H1 (cell line): Measurements from ENCODE around the gene CTPS2. TPM values are rescaled to one million over a fixed set of nuclear protein-coding genes. Genes with fewer than 3 reads are reported as not detected.

Experiments used
- CTCF ChIA-PET: fragments of 300-600 bp; sonication (Branson Sonifier 250); formaldehyde crosslinking; loops from one replicate; lab custom pipeline; 2021; ENCODE audit not compliant: partially characterized antibody; lab: Charles Lee
- POLR2A ChIA-PET: fragments of 300-600 bp; sonication (Branson Sonifier 250); formaldehyde crosslinking; loops from one replicate; lab custom pipeline; 2021; ENCODE audit warnings: inconsistent platforms; ENCODE audit not compliant: partially characterized antibody; lab: Charles Lee
- DNase-seq, 2 experiments: peaks; one replicate each; pipeline versions ENCODE4 v3.0.0 to v3.0.0-alpha.2; 2010 to 2022; ENCODE audit warnings: low spot score in 2 of 2, low read depth in 1 of 2, mixed read lengths in 1 of 2
- FAIRE-seq: peaks from 2 replicates; lab custom pipeline; 2011; peaks lifted over from hg19 to GRCh38; lab: Jason Lieb, UNC
- H2AFZ ChIP-seq: 2 replicates; pipeline ENCODE4 v1.8.1; 2012; ENCODE audit warnings: low read length, inconsistent platforms
- H2AK5ac ChIP-seq: 2 replicates; pipeline ENCODE4 v1.6.1; 2013; ENCODE audit warnings: low read depth, low read length
- H2BK120ac ChIP-seq: replicated peaks from 2 replicates; pipeline ENCODE3; 2013; ENCODE audit warnings: low read depth, low read length, inconsistent platforms
- H2BK12ac ChIP-seq: 2 replicates; pipeline ENCODE4 v1.6.1; 2013; ENCODE audit warnings: low read depth, low read length
- H2BK15ac ChIP-seq: 2 replicates; pipeline ENCODE4 v1.6.1; 2013; ENCODE audit warnings: low read length
- H2BK20ac ChIP-seq: 2 replicates; pipeline ENCODE4 v1.6.1; 2013; ENCODE audit warnings: low read length
- H2BK5ac ChIP-seq: 2 replicates; pipeline ENCODE4 v1.6.1; 2013; ENCODE audit warnings: low read depth, low read length
- H3K14ac ChIP-seq: 2 replicates; pipeline ENCODE4 v1.6.1; 2013; ENCODE audit warnings: inconsistent platforms; ENCODE audit not compliant: insufficient read length
- H3K18ac ChIP-seq: 2 replicates; pipeline ENCODE4 v1.6.1; 2013; ENCODE audit warnings: low read length; ENCODE audit errors: extremely low read depth
- H3K23ac ChIP-seq: 2 replicates; pipeline ENCODE4 v1.6.1; 2013; ENCODE audit warnings: inconsistent platforms; ENCODE audit not compliant: insufficient read length
- H3K23me2 ChIP-seq: 2 replicates; pipeline ENCODE4 v1.6.1; 2013; ENCODE audit warnings: low read depth, low read length
- H3K27ac ChIP-seq: 2 replicates; pipeline ENCODE4 v1.6.1; 2011; ENCODE audit warnings: low read depth, low read length, inconsistent platforms
- H3K27me3 ChIP-seq, 4 experiments: replicated peaks in 1 of 4; 1 replicate in 1 of 4; 2 replicates in 3 of 4; pipeline versions ENCODE4 v1.6.1 to v1.8.1; 2011 to 2013; ENCODE audit warnings: low read length in 3 of 4, mild to moderate bottlenecking in 3 of 4, inconsistent platforms in 2 of 4, mixed read lengths in 2 of 4, moderate library complexity in 1 of 4; ENCODE audit not compliant: control insufficient read depth in 3 of 4, insufficient read depth in 3 of 4; ENCODE audit errors: extremely low read depth in 1 of 4
- H3K36me3 ChIP-seq, 4 experiments: 2 replicates each; pipeline versions ENCODE4 v1.6.1 to v1.8.1; 2011 to 2013; ENCODE audit warnings: mild to moderate bottlenecking in 4 of 4, low read length in 3 of 4, moderate library complexity in 2 of 4, control low read depth in 1 of 4, inconsistent platforms in 1 of 4; ENCODE audit not compliant: insufficient read depth in 4 of 4, control insufficient read depth in 2 of 4
- H3K4ac ChIP-seq: replicated peaks from 2 replicates; pipeline ENCODE3; 2013; ENCODE audit warnings: low read length, low read depth, mixed read lengths, inconsistent platforms; ENCODE audit not compliant: insufficient read length
- H3K4me1 ChIP-seq, 4 experiments: replicated peaks in 1 of 4; 1 replicate in 1 of 4; 2 replicates in 3 of 4; pipeline versions ENCODE4 v1.6.1 to v1.8.1; 2011 to 2013; ENCODE audit warnings: low read length in 3 of 4, inconsistent platforms in 2 of 4, mixed read lengths in 1 of 4; ENCODE audit not compliant: insufficient read depth in 4 of 4, control insufficient read depth in 3 of 4
- H3K4me2 ChIP-seq, 2 experiments: 2 replicates each; pipeline versions ENCODE4 v1.6.1 to v1.8.1; 2011 to 2013; ENCODE audit warnings: low read depth in 2 of 2, low read length in 2 of 2, control low read depth in 1 of 2, inconsistent platforms in 1 of 2, mild to moderate bottlenecking in 1 of 2; ENCODE audit not compliant: insufficient read depth in 1 of 2
- H3K4me3 ChIP-seq, 4 experiments: fragments of 200-600, 300-600 bp in 1 of 4; sonication (generic), shearing (Covaris generic), sonication (Bioruptor Twin) in 1 of 4; 2 replicates each; pipeline versions ENCODE4 v1.5.1 to v1.8.1; 2011 to 2016; ENCODE audit warnings: low read length in 4 of 4, low read depth in 3 of 4, control low read depth in 2 of 4, inconsistent platforms in 2 of 4, mild to moderate bottlenecking in 2 of 4, mixed read lengths in 1 of 4, moderate library complexity in 1 of 4; ENCODE audit not compliant: insufficient read depth in 2 of 4; ENCODE audit errors: extremely low read depth in 1 of 4
- H3K56ac ChIP-seq: replicated peaks from 2 replicates; pipeline ENCODE3; 2013; ENCODE audit warnings: low read depth, mild to moderate bottlenecking, mixed read lengths, low read length, inconsistent platforms; ENCODE audit not compliant: insufficient read length
- H3K79me1 ChIP-seq: 2 replicates; pipeline ENCODE4 v1.6.1; 2013; ENCODE audit warnings: low read depth, low read length, control low read depth
- H3K79me2 ChIP-seq, 2 experiments: 2 replicates each; pipeline versions ENCODE4 v1.6.1 to v1.8.1; 2012 to 2013; ENCODE audit warnings: low read length in 2 of 2, mild to moderate bottlenecking in 2 of 2, inconsistent platforms in 1 of 2; ENCODE audit not compliant: insufficient read depth in 2 of 2, control insufficient read depth in 1 of 2
- H3K9ac ChIP-seq, 4 experiments: replicated peaks in 1 of 4; 1 replicate in 1 of 4; 2 replicates in 3 of 4; pipeline versions ENCODE4 v1.6.1 to v1.8.1; 2011 to 2013; ENCODE audit warnings: low read depth in 3 of 4, low read length in 3 of 4, control low read depth in 2 of 4, mild to moderate bottlenecking in 2 of 4, moderate library complexity in 2 of 4, inconsistent platforms in 1 of 4; ENCODE audit errors: extremely low read depth in 1 of 4
- H3K9me3 ChIP-seq, 2 experiments: 2 replicates each; pipeline versions ENCODE4 v1.6.1 to v1.8.1; 2012 to 2013; ENCODE audit warnings: mild to moderate bottlenecking in 2 of 2, moderate library complexity in 2 of 2, control low read depth in 1 of 2, inconsistent platforms in 1 of 2, low read depth in 1 of 2, low read length in 1 of 2, mixed read lengths in 1 of 2; ENCODE audit not compliant: insufficient read depth in 2 of 2
- H4K20me1 ChIP-seq, 2 experiments: replicated peaks in 1 of 2; 2 replicates each; pipeline versions ENCODE3 to v1.8.1; 2011 to 2013; ENCODE audit warnings: inconsistent platforms in 2 of 2, low read length in 2 of 2, mild to moderate bottlenecking in 1 of 2; ENCODE audit not compliant: insufficient read depth in 2 of 2, control insufficient read depth in 1 of 2
- H4K5ac ChIP-seq: 2 replicates; pipeline ENCODE4 v1.6.1; 2013; ENCODE audit warnings: low read length, low read depth, mixed read lengths, inconsistent platforms; ENCODE audit not compliant: insufficient read length
- H4K8ac ChIP-seq: 2 replicates; pipeline ENCODE4 v1.8.0; 2013; ENCODE audit warnings: mild to moderate bottlenecking, moderate library complexity, low read length, inconsistent platforms; ENCODE audit not compliant: insufficient read depth; ENCODE audit errors: extremely low read depth
- H4K91ac ChIP-seq: replicated peaks from 2 replicates; pipeline ENCODE3; 2013; ENCODE audit warnings: low read length, mixed read lengths, inconsistent platforms; ENCODE audit not compliant: insufficient read length
- CTBP2 ChIP-seq: IDR thresholded peaks from 2 replicates; pipeline ENCODE4 v1.7.0; 2011; ENCODE audit warnings: borderline replicate concordance, mild to moderate bottlenecking, moderate library complexity, mixed read lengths, low read length; ENCODE audit not compliant: insufficient read depth, insufficient read length
- JUND ChIP-seq: IDR thresholded peaks from 2 replicates; pipeline ENCODE4 v1.6.1; 2011; ENCODE audit warnings: mild to moderate bottlenecking, improper control_type of control experiment, low read length
- KDM1A ChIP-seq: fragments of 200-600, 300-600 bp; sonication (generic); IDR thresholded peaks from 2 replicates; pipeline ENCODE4 v1.7.1; 2016; ENCODE audit warnings: mild to moderate bottlenecking, low read length, borderline replicate concordance
- MAFK ChIP-seq: IDR thresholded peaks from 2 replicates; pipeline ENCODE4 v1.6.1; 2012; ENCODE audit warnings: low read depth, mild to moderate bottlenecking, improper control_type of control experiment, low read length
- PHF8 ChIP-seq: fragments of 200-600 bp; sonication (generic); conservative IDR thresholded peaks from 2 replicates; pipeline ENCODE4 v1.7.1; 2012; ENCODE audit warnings: low read depth, mild to moderate bottlenecking, inconsistent platforms, low read length, moderate library complexity
- POLR2A ChIP-seq, 2 experiments: IDR thresholded peaks; 1 replicate in 1 of 2; 2 replicates in 1 of 2; pipeline ENCODE4 v1.6.1; 2011; ENCODE audit warnings: low read depth in 2 of 2, low read length in 2 of 2, mild to moderate bottlenecking in 2 of 2; ENCODE audit errors: control extremely low read depth in 1 of 2
- POLR2AphosphoS5 ChIP-seq: IDR thresholded peaks from 2 replicates; pipeline ENCODE4 v1.6.1; 2011; ENCODE audit warnings: low read depth, low read length
- TAF1 ChIP-seq: IDR thresholded peaks from 2 replicates; pipeline ENCODE4 v1.6.1; 2011; ENCODE audit warnings: mild to moderate bottlenecking, low read depth, low read length
- YY1 ChIP-seq: IDR thresholded peaks from 2 replicates; pipeline ENCODE4 v1.6.1; 2011; ENCODE audit warnings: low read depth, mild to moderate bottlenecking, low read length
- WGBS, 2 experiments: shearing (Covaris generic) in 1 of 2; methylation state at CpG; one replicate each; pipeline versions ENCODE4 v1.1.6 to v1.1.7; 2013 to 2015; ENCODE audit warnings: low lambda C conversion rate in 2 of 2, mixed read lengths in 2 of 2, inconsistent platforms in 1 of 2, low coverage in 1 of 2, missing lambda C conversion rate in 1 of 2; ENCODE audit not compliant: insufficient replicate concordance in 2 of 2, insufficient coverage in 1 of 2, insufficient read length in 1 of 2; ENCODE audit errors: extremely low coverage in 1 of 2, missing lambda C conversion rate in 1 of 2; 5-methylcytosine and 5-hydroxymethylcytosine counted together
- polyA plus RNA-seq, 7 experiments: library from polyadenylated mRNA; depleted of rRNA in 3 of 7; stranded (reverse) in 5 of 7; unstranded in 2 of 7; fragments of >200 nt in 5 of 7; fragments of 200-250 nt in 2 of 7; gene quantifications; 1 replicate in 5 of 7; 2 replicates in 1 of 7; 4 replicates in 1 of 7; pipeline versions ENCODE4 v1.2.1 to v1.2.3, GENCODE V29; 2011 to 2013; ENCODE audit warnings: missing spikeins in 2 of 7, mixed read lengths in 2 of 7
- total RNA-seq: library from RNA; stranded (reverse); fragmentation: NEBNext Ultra II Directional; extraction: Animal tissue kit (Norgen Biotek cat#: 25700); gene quantifications from 2 replicates; pipeline ENCODE4 v1.2.1, GENCODE V29; 2021

CTPS2 gene
- total and polyA plus RNA-seq, 2 of the 8 experiments (the other 6 are each of a cell fraction or from before 2014, with no cell fraction given) = 17.1 to 34.0 TPM

DNA sequence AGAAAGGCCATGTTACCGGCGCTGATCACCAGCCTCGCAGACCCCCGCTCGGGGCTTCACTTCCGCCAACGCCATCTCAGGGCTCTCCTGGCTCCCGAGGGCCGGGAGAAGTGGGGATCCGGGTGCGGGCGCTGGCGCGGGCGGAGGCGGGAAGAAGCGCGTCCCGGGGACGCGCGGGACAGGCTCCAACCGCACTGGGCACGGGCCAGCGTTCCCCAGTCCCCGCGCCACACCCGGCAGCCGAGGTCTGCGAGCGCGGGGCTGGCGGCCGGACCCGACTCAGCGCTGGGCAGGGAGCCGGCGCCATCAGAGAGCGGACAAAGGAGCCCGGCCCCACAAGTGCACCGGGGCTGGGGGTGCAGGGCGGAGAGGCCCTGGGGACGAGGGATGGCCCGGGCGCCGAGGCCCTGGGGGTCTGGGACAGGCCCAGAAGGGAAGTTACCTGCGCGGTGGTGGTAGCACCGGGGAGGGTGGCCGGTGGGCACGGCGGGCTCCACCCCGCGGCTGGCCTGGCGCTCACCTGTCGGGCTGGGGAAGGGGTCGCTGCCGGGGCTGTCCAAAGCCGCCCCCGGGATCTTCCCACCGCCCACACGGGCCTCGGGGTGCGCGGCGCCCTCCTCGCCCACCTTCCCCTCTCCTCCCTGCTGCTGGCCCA lies 449 bp downstream of the CTPS2 start:
- 2% methylated on average over 20 of the region's 67 CpGs; no CpG with 5 or more reads in 1 of the 2 experiments for WGBS, 2 experiments
- Histone ChIP-seq H4K20me1 (no peaks in the 10 kb centered on the region), H3K4me1 (peaks cover 0 to 2% (median 0%) of the 10 kb centered on the region in 4 experiments; a peak in 2 of 7 replicates), H2BK20ac (no peak overlapping the region), H3K9me3 (no peaks in the 10 kb centered on the region), H2BK120ac (no peak overlapping the region), H2BK15ac (no peak overlapping the region), H3K23me2 (peaks cover 3% of the 10 kb centered on the region; the same call in 1 of the 2 replicates), H3K14ac (no peak overlapping the region), H4K5ac (peak overlapping the region; percentile 88), H3K27me3 (no peaks in the 10 kb centered on the region), H3K79me2 (peaks cover 0 to 14% of the 10 kb centered on the region in 2 experiments; a peak in 1 of 4 replicates), H3K4me3 (peak overlapping the region; percentile 67 to 84 (median 72)), H3K4me2 (peak overlapping the region; percentile 52 to 83), H3K23ac (no peak overlapping the region), H3K79me1 (no peaks in the 10 kb centered on the region), H2AFZ (no peak overlapping the region; the same call in 1 of the 2 replicates), H3K9ac (peak overlapping the region; percentile 71 to 87 (median 78)), H3K4ac (no peak overlapping the region), H2AK5ac (no peak overlapping the region), H3K56ac (no peak overlapping the region), H3K18ac (peak overlapping the region; percentile 60), H4K91ac (peak overlapping the region; percentile 40), H3K27ac (peak overlapping the region; percentile 82; the same call in 1 of the 2 replicates), H3K36me3 (peaks cover 0 to 10% (median 4%) of the 10 kb centered on the region in 4 experiments; a peak in 3 of 8 replicates), H4K8ac (peak overlapping the region; percentile 89; the same call in 1 of the 2 replicates), H2BK5ac (0 out of 2 replicates have a peak overlapping the region, but pooled peaks have one; percentile 16), H2BK12ac (no peak overlapping the region)
- POLR2A ChIA-PET = interaction anchor here (1.0 to 2.3 kb wide), 5 partner anchors 7 to 73 kb away, joined by 4 to 6 read pairs (median 4); partner anchors contain the start of gene SYAP1
- FAIRE-seq (no peak), DNase-seq (peak in 1 of 2 experiments; percentile 44)
- TF ChIP-seq POLR2AphosphoS5 (0 out of 2 replicates have a peak, but pooled peaks have one; percentile 19), TAF1 (peak; percentile 30; the same call in 1 of the 2 replicates), MAFK (no peak), YY1 (peak; percentile 42; the same call in 1 of the 2 replicates), JUND (no peak), CTBP2 (no peak), PHF8 (peak; percentile 57), KDM1A (no peak), POLR2A (IDR thresholded peaks at IDR 0.05; ENCODE audit: control extremely low read depth in 1 of 2, low read depth in 2 of 2, low read length in 2 of 2) (peak in 1 of 2 experiments; percentile 66; a peak in 2 of 3 replicates)
- CTCF ChIA-PET = no interaction called here
